ENCODE data around the gene MRPL23. TPM values are rescaled to one million over a fixed set of nuclear protein-coding genes. Genes with fewer than 3 reads are reported as not detected.

The MRPL23 gene
- total RNA-seq, 1 experiment from 2014 or later = 109 TPM

DNA sequence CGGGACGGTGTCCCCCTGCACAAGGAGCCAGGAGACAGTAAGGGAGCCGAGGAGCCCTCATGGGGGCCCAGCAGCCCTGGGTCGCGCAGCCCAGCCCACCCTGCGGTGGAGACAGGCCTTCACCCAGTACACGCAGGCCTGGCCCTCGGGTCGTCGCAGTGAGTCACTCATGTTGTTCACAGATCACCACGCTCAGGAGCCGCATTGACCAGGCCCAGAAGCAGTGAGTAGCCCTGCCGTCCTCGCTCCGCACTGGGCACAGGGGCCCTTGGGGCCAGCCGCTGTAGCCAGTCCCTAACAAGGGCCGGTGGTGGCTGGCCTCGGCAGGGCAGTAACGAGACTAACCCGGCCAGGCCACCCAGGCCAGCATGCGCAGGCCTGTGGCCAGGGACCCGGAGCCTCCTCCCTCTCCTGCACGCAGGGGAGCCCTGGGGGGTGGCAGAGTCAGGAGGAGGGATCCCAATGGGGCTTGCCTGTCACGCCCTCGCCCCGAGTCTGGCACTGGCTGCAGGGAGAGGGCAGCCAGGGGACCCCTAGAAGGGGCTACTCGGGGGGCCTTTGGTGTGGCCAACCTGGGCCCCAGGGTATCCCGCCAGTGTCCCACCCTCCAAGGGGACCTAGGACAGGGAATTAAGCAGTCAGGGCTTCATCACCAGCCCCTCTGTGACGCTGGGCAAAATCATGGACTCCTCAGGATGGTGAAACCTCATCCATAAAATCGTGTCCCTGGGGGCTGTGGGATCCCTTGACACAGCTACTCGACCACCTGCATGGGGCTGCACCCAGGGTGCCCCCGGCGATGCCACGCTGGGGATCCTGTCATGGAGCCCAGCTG, 10.1 kb upstream of the MRPL23 start:
- H3K9me3 ChIP-seq (ENCODE audit: control insufficient read depth in 1 of 2, insufficient read depth in 1 of 2, low read depth in 1 of 2, low read length in 2 of 2) = no peaks in the 10 kb centered on the region
- TF ChIP-seq SP1 (IDR thresholded peaks at IDR 0.05; ENCODE audit: low read depth) (no peak), ZNF274 (IDR thresholded peaks at IDR 0.05; ENCODE audit: low read depth, low read length) (no peak), TCF7L2 (IDR thresholded peaks at IDR 0.05; ENCODE audit: borderline replicate concordance, extremely low read depth, insufficient read depth, insufficient read length) (no peak), EZH2 (IDR thresholded peaks at IDR 0.05) (no peak), SRF (IDR thresholded peaks at IDR 0.05; ENCODE audit: low read depth) (no peak), EZH2phosphoT487 (IDR thresholded peaks at IDR 0.05; ENCODE audit: borderline replicate concordance) (no peak), JUND (IDR thresholded peaks at IDR 0.05) (no peak), ZFX (IDR thresholded peaks at IDR 0.05) (no peak)
- TF ChIP-seq, protein P1, sequence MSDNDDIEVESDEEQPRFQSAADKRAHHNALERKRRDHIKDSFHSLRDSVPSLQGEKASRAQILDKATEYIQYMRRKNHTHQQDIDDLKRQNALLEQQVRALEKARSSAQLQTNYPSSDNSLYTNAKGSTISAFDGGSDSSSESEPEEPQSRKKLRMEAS (IDR thresholded peaks at IDR 0.05) = no peak
- TF ChIP-seq, protein P2, sequence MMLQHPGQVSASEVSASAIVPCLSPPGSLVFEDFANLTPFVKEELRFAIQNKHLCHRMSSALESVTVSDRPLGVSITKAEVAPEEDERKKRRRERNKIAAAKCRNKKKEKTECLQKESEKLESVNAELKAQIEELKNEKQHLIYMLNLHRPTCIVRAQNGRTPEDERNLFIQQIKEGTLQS (IDR thresholded peaks at IDR 0.05) = no peak
- TF ChIP-seq, protein P3, sequence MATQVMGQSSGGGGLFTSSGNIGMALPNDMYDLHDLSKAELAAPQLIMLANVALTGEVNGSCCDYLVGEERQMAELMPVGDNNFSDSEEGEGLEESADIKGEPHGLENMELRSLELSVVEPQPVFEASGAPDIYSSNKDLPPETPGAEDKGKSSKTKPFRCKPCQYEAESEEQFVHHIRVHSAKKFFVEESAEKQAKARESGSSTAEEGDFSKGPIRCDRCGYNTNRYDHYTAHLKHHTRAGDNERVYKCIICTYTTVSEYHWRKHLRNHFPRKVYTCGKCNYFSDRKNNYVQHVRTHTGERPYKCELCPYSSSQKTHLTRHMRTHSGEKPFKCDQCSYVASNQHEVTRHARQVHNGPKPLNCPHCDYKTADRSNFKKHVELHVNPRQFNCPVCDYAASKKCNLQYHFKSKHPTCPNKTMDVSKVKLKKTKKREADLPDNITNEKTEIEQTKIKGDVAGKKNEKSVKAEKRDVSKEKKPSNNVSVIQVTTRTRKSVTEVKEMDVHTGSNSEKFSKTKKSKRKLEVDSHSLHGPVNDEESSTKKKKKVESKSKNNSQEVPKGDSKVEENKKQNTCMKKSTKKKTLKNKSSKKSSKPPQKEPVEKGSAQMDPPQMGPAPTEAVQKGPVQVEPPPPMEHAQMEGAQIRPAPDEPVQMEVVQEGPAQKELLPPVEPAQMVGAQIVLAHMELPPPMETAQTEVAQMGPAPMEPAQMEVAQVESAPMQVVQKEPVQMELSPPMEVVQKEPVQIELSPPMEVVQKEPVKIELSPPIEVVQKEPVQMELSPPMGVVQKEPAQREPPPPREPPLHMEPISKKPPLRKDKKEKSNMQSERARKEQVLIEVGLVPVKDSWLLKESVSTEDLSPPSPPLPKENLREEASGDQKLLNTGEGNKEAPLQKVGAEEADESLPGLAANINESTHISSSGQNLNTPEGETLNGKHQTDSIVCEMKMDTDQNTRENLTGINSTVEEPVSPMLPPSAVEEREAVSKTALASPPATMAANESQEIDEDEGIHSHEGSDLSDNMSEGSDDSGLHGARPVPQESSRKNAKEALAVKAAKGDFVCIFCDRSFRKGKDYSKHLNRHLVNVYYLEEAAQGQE (IDR thresholded peaks at IDR 0.05; ENCODE audit: low read depth) = no peak
- TF ChIP-seq, protein P4, sequence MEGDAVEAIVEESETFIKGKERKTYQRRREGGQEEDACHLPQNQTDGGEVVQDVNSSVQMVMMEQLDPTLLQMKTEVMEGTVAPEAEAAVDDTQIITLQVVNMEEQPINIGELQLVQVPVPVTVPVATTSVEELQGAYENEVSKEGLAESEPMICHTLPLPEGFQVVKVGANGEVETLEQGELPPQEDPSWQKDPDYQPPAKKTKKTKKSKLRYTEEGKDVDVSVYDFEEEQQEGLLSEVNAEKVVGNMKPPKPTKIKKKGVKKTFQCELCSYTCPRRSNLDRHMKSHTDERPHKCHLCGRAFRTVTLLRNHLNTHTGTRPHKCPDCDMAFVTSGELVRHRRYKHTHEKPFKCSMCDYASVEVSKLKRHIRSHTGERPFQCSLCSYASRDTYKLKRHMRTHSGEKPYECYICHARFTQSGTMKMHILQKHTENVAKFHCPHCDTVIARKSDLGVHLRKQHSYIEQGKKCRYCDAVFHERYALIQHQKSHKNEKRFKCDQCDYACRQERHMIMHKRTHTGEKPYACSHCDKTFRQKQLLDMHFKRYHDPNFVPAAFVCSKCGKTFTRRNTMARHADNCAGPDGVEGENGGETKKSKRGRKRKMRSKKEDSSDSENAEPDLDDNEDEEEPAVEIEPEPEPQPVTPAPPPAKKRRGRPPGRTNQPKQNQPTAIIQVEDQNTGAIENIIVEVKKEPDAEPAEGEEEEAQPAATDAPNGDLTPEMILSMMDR (IDR thresholded peaks at IDR 0.05 in 2 of 3, conservative IDR thresholded peaks at IDR 0.05 in 1 of 3; ENCODE audit: borderline replicate concordance in 1 of 3, insufficient read depth in 1 of 3, low read depth in 2 of 3, low read length in 2 of 3) = no peak
- DNase-seq (ENCODE audit: low read depth, low spot score) = no peak
- BruUV-seq (replicated peaks) = no TSS peak
- POLR2A ChIA-PET = no interaction called here
- ATAC-seq = no peak
- H3K27ac ChIP-seq (ENCODE audit: low read depth, low read length) = no peak overlapping the region
- no peak overlapping the region for H3K9ac ChIP-seq (ENCODE audit: low read length)
- H3K4me1 ChIP-seq (ENCODE audit: control insufficient read depth in 1 of 2, insufficient read depth in 2 of 2, low read length in 2 of 2) = no peaks in the 10 kb centered on the region
- RAD21 ChIA-PET (ENCODE audit: low non-redundant PET in 1 of 2, low total read pairs in 2 of 2, uncharacterized antibody in 2 of 2, unreplicated experiment in 2 of 2) = no interaction called here
- no peaks in the 10 kb centered on the region for H3K36me3 ChIP-seq (ENCODE audit: control insufficient read depth in 1 of 2, insufficient read depth in 2 of 2, low read length in 2 of 2)
- H2AFZ ChIP-seq (ENCODE audit: low read depth, low read length, poor library complexity, severe bottlenecking) = no peak overlapping the region
- no peaks in the 10 kb centered on the region for H3K9me2 ChIP-seq (ENCODE audit: insufficient read depth)
- H4K20me1 ChIP-seq (ENCODE audit: insufficient read depth) = no peaks in the 10 kb centered on the region
- intact Hi-C loops (cut with micrococcal nuclease) = no loop called here
- CTCF ChIA-PET = no interaction called here
- no peak overlapping the region for H3K4me3 ChIP-seq (replicated peaks in 1 of 2; ENCODE audit: low read depth in 1 of 2, low read length in 2 of 2)
- H3K27me3 ChIP-seq (ENCODE audit: insufficient read depth, low read length) = no peaks in the 10 kb centered on the region
- H3K79me2 ChIP-seq (ENCODE audit: insufficient read depth, low read length) = no peaks in the 10 kb centered on the region
- H3K4me2 ChIP-seq (ENCODE audit: low read length) = no peak overlapping the region

Measured in HCT116 (cell line).